GM10266 (cell line): ENCODE results near the gene HPCAL1.

Source experiments
- DNase-seq: peaks from one replicate; pipeline ENCODE4 v3.0.0; 2012; ENCODE audit errors: extremely low spot score
- CTCF ChIP-seq: IDR thresholded peaks from 2 replicates; pipeline ENCODE4 v1.5.1; 2012; ENCODE audit warnings: mild to moderate bottlenecking, low read depth; ENCODE audit not compliant: control insufficient read depth, insufficient read depth; ENCODE audit errors: missing control alignments

The HPCAL1 gene

GRCh38 chr2:10336283-10336682 is 33.6 kb downstream of the HPCAL1 start:
- no peak for TF ChIP-seq CTCF

GRCh38 chr2:10337449-10338269 is 35.0 kb downstream of the HPCAL1 start:
- DNase-seq, result no peak
- no peak for TF ChIP-seq CTCF

More at GRCh38 chr2:10336283-10336682, 33.6 kb downstream of the HPCAL1 start:
- no peak for DNase-seq

GRCh38 chr2:10338270-10339188 is 35.8 kb downstream of the HPCAL1 start:
- no peak for DNase-seq
- TF ChIP-seq CTCF, result no peak

GRCh38 chr2:10339647-10340592 is 37.2 kb downstream of the HPCAL1 start:
- no peak for DNase-seq
- TF ChIP-seq CTCF, result no peak

GRCh38 chr2:10340593-10340975 is 37.9 kb downstream of the HPCAL1 start:
- DNase-seq, result no peak
- no peak for TF ChIP-seq CTCF

GRCh38 chr2:10341193-10341592 is 38.5 kb downstream of the HPCAL1 start:
- no peak for TF ChIP-seq CTCF
- DNase-seq, result no peak
